ENCODE measurements around the gene SPPL2B. TPM values are rescaled to one million over a fixed set of nuclear protein-coding genes. Genes with fewer than 3 reads are reported as not detected.

SPPL2B gene
- total RNA-seq, 1 donor from 2014 or later: 142 TPM

DNA sequence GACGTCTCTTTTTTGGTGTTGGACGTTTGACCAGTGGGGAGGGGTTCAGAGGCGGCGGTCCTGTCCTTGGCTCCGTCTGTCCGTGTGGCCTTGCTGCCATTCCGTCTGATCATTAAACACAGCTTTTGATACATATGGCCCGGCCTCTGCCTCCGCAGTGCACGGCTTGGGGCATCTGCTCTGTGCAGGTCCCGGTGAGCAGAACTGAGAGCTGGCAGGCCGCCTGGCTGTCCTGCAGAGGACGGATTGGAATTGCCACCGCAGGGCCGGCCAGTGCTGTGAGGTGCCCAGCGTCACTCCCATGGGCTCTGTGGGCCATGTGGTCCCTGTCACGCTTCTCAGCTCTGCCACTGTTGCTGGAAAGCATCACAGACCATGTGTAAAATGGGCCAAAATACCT lies 26.2 kb downstream of the SPPL2B start:
- H3K9me3 Mint-ChIP-seq: no peaks in the 10 kb centered on the region
- H3K27me3 Mint-ChIP-seq: no peaks in the 10 kb centered on the region
- ATAC-seq (ENCODE audit: low read depth) (no peak), DNase-seq (no peak)
- TF ChIP-seq, protein P1, sequence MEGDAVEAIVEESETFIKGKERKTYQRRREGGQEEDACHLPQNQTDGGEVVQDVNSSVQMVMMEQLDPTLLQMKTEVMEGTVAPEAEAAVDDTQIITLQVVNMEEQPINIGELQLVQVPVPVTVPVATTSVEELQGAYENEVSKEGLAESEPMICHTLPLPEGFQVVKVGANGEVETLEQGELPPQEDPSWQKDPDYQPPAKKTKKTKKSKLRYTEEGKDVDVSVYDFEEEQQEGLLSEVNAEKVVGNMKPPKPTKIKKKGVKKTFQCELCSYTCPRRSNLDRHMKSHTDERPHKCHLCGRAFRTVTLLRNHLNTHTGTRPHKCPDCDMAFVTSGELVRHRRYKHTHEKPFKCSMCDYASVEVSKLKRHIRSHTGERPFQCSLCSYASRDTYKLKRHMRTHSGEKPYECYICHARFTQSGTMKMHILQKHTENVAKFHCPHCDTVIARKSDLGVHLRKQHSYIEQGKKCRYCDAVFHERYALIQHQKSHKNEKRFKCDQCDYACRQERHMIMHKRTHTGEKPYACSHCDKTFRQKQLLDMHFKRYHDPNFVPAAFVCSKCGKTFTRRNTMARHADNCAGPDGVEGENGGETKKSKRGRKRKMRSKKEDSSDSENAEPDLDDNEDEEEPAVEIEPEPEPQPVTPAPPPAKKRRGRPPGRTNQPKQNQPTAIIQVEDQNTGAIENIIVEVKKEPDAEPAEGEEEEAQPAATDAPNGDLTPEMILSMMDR (IDR thresholded peaks at IDR 0.05): no peak
- ChIA-PET CTCF (interaction anchor here (1.4 kb wide), 1 partner anchor 96 kb away, joined by 3 read pairs; no protein-coding TSS in a partner anchor), POLR2A (interaction anchor here (0.6 to 0.7 kb wide), 2 partner anchors 11 to 38 kb away, joined by 3 read pairs; no protein-coding TSS in a partner anchor)
- H3K4me3 Mint-ChIP-seq: no peak overlapping the region
- H3K36me3 Mint-ChIP-seq (ENCODE audit: low read depth): peaks cover 13% of the 10 kb centered on the region
- no peak overlapping the region for H3K27ac Mint-ChIP-seq
- intact Hi-C loops (cut with micrococcal nuclease): no loop called here
- H3K4me1 Mint-ChIP-seq: no peaks in the 10 kb centered on the region

DNA sequence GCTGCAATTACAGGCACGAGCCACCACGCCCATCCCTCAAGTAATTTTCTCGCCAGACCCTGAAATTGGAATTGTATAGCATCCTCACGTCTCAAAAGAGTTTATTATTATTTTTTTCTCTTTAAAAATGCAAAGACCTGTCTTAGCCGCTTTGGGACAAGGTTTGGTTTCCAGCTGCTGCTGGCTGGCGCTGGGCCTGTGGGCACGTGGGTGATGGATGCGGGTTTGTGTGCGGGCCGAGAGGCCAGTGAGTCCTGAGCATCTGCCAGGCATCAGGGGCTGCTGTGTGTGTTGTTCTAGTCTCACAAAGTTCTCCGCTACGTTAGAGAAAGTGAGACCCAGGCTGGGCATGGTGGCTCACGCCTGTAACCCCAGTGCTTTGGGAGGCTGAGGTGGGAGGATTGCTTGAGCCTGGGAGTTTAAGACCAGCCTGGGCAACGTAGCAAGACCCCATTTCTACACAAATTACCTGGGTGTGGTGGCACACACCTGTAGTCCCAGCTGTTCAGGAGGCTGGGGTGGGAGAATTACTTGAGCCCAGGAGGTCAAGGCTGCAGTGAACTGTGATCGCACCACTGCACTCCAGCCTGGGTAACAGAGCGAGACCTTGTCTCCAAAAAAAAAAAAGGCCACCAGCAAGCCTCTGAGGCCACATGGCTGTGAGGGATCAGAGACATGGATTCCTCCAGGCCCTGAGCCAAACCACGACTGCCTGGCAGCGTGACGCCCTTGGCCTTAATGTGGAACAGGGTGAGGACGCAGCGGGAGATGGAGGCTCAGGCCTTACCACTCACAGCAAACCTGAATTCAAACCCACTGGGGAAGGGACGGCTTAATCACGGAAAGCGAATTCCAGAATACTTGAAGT lies 26.9 kb downstream of the SPPL2B start:
- no peak for ATAC-seq (ENCODE audit: low read depth)
- TF ChIP-seq, protein P1 (IDR thresholded peaks at IDR 0.05): no peak
- ChIA-PET CTCF (interaction anchor here (1.4 kb wide), 1 partner anchor 97 kb away, joined by 3 read pairs; no protein-coding TSS in a partner anchor), POLR2A (no interaction called here)
- H3K27ac Mint-ChIP-seq: no peak overlapping the region
- no peak for DNase-seq
- intact Hi-C loops (cut with micrococcal nuclease): no loop called here
- peaks cover under 1% of the 10 kb centered on the region for H3K27me3 Mint-ChIP-seq
- no peak overlapping the region for H3K4me3 Mint-ChIP-seq
- H3K9me3 Mint-ChIP-seq: no peaks in the 10 kb centered on the region
- H3K36me3 Mint-ChIP-seq (ENCODE audit: low read depth): peaks cover 13% of the 10 kb centered on the region
- H3K4me1 Mint-ChIP-seq: peaks cover 1% of the 10 kb centered on the region

DNA sequence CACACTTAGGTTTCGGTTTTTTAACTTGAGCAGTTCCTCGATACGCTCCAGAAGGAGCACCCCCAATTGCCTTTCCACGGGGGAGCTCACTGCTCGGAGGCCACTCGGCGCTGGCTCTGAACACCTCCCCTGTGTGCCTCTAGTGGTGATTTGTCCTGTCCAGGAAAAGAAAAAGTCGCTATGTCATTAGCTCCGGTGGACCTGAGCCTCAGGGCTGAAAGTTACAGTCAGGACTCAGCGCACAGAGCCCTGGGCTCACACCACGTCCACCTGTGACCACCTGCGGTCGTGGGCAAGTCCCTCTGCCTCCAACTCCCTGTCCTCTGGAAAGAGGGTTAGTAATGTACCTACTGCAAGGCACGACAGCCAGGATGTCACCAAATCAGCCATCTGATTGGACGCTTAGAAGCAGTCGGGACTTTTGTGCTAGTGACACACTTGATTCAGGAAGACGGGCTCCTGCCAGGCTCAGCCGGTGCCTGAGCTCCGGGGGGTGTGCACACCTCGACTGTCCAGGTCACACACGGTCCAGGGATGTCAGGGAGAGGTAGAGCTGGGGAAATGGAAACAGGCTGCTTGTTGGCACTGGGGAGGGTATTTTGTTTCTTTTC lies 27.7 kb downstream of the SPPL2B start:
- H3K9me3 Mint-ChIP-seq: no peaks in the 10 kb centered on the region
- H3K36me3 Mint-ChIP-seq (ENCODE audit: low read depth): peaks cover 13% of the 10 kb centered on the region
- no peak for ATAC-seq (ENCODE audit: low read depth)
- no peak overlapping the region for H3K4me3 Mint-ChIP-seq
- POLR2A ChIA-PET: interaction anchor here (0.6 kb wide), 1 partner anchor 393 kb away, joined by 8 read pairs; no protein-coding TSS in a partner anchor
- CTCF ChIA-PET: no interaction called here
- no peak for DNase-seq
- peaks cover 4% of the 10 kb centered on the region for H3K27me3 Mint-ChIP-seq
- peaks cover 4% of the 10 kb centered on the region for H3K4me1 Mint-ChIP-seq
- intact Hi-C loops (cut with micrococcal nuclease): no loop called here
- TF ChIP-seq, protein P1 (IDR thresholded peaks at IDR 0.05): no peak
- H3K27ac Mint-ChIP-seq: no peak overlapping the region

DNA sequence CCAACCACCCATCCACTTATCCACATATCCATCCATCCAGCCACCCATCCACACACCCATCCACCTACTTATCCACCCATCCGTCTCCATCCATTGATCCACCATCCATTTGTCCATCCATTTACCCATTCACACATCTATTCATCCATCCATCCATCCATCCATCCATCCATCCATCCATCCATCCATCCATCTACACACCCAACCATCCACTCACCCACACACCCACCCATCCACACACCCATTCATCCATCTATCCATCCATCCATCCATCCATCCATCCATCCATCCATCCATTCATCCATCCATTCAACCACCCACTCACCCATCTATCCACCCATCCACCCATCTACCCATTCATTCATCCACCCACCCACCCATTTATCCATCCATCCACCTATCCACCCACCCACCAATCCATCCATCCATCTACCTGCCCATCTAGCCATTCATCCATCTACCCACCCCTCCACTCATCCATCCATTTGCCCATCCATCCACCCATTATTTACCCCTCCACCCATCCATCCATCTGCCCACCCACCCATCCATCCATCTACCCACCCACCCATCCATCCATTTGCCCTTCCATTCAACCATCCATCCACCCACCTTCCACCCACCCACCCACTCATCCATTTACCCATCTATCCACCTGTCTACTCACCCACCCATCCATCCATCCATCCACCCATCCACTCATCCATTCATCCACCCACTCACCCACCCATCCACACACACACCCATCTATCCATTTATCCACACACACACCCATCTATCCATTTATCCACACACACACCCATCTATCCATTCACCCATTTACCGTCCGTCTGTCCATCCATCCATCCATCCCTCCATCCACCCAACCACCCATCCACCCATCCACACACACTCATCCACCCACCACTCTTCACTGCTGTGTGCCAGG lies 29.1 kb downstream of the SPPL2B start:
- DNase-seq: no peak
- H3K27me3 Mint-ChIP-seq: peaks cover 4% of the 10 kb centered on the region
- H3K27ac Mint-ChIP-seq: no peak overlapping the region
- CTCF ChIA-PET: no interaction called here
- H3K4me3 Mint-ChIP-seq: no peak overlapping the region
- no peaks in the 10 kb centered on the region for H3K9me3 Mint-ChIP-seq
- intact Hi-C loops (cut with micrococcal nuclease): no loop called here
- POLR2A ChIA-PET: no interaction called here
- H3K36me3 Mint-ChIP-seq (ENCODE audit: low read depth): peaks cover 9% of the 10 kb centered on the region
- TF ChIP-seq, protein P1 (IDR thresholded peaks at IDR 0.05): no peak
- ATAC-seq (ENCODE audit: low read depth): no peak
- H3K4me1 Mint-ChIP-seq: peaks cover 4% of the 10 kb centered on the region
